HCT116 (cell line): Measurements from ENCODE around the gene ZNF888. TPM values are rescaled to one million over a fixed set of nuclear protein-coding genes. Genes with fewer than 3 reads are reported as not detected.

Source experiments
- ATAC-seq: fragments of 200-7000 bp; cut with Tn5 transposase; 2 replicates; pipeline ENCODE4 v1.9.1; 2020; ENCODE audit warnings: mild to moderate bottlenecking, moderate library complexity
- BruUV-seq: library from RNA; stranded (reverse); fragments of 400-500 nt; replicated peaks from 2 replicates; lab custom pipeline; 2021; lab: Mats Ljungman, UMichigan
- CTCF ChIA-PET: fragments of 300-600 bp; sonication (Branson Sonifier 250); formaldehyde crosslinking; loops from one replicate; lab custom pipeline; 2021; ENCODE audit warnings: antibody characterized with exemption; lab: Charles Lee
- POLR2A ChIA-PET: fragments of 300-600, 350-600 bp; sonication (Branson Sonifier 250); formaldehyde crosslinking; loops from one replicate; lab custom pipeline; 2021; ENCODE audit warnings: antibody characterized with exemption; lab: Charles Lee
- RAD21 ChIA-PET, 2 experiments: fragments of 300-600 bp; sonication (Branson Sonifier 250); formaldehyde crosslinking; loops; one replicate each; lab custom pipeline; 2023; ENCODE audit warnings: low total read pairs in 2 of 2; ENCODE audit not compliant: uncharacterized antibody in 2 of 2, unreplicated experiment in 2 of 2, low non-redundant PET in 1 of 2; lab: Charles Lee
- DNase-seq: peaks from one replicate; pipeline ENCODE4 v3.0.0-alpha.2; 2010; ENCODE audit warnings: low read depth, low spot score
- H2AFZ ChIP-seq: fragments of 200-600 bp; shearing (Covaris generic), sonication (generic); 2 replicates; pipeline ENCODE4 v1.6.1; 2017; ENCODE audit warnings: low read depth, mixed run types, mixed read lengths, antibody characterized with exemption, low read length; ENCODE audit not compliant: poor library complexity, severe bottlenecking
- H3K27ac ChIP-seq: 2 replicates; pipeline ENCODE4 v1.5.1; 2012; ENCODE audit warnings: low read depth, low read length
- H3K27me3 ChIP-seq: fragments of 200-600 bp; sonication (generic); 2 replicates; pipeline ENCODE4 v1.6.1; 2016; ENCODE audit warnings: mixed run types, low read length, mixed read lengths; ENCODE audit not compliant: insufficient read depth
- H3K36me3 ChIP-seq, 2 experiments: fragments of 200-500 bp in 1 of 2; fragments of 200-600 bp in 1 of 2; sonication (Bioruptor generic) in 1 of 2; sonication (generic) in 1 of 2; 2 replicates each; pipeline versions ENCODE4 v1.5.1 to v1.6.1; 2014 to 2016; ENCODE audit warnings: low read length in 2 of 2, inconsistent platforms in 1 of 2, mixed read lengths in 1 of 2, mixed run types in 1 of 2; ENCODE audit not compliant: insufficient read depth in 2 of 2, control insufficient read depth in 1 of 2
- H3K4me1 ChIP-seq, 2 experiments: fragments of 200-600 bp in 1 of 2; sonication (generic) in 1 of 2; 2 replicates each; pipeline versions ENCODE4 v1.5.1 to v1.6.1; 2012 to 2017; ENCODE audit warnings: low read length in 2 of 2, inconsistent platforms in 1 of 2, mild to moderate bottlenecking in 1 of 2, mixed read lengths in 1 of 2, mixed run types in 1 of 2, moderate library complexity in 1 of 2; ENCODE audit not compliant: insufficient read depth in 2 of 2, control insufficient read depth in 1 of 2
- H3K4me2 ChIP-seq: fragments of 200-600 bp; sonication (generic); 2 replicates; pipeline ENCODE4 v1.6.1; 2017; ENCODE audit warnings: mixed run types, low read length, mixed read lengths
- H3K4me3 ChIP-seq, 2 experiments: fragments of 200-600 bp in 1 of 2; sonication (generic) in 1 of 2; replicated peaks in 1 of 2; 2 replicates each; pipeline ENCODE4 v1.5.1; 2011 to 2016; ENCODE audit warnings: low read length in 2 of 2, control low read depth in 1 of 2, low read depth in 1 of 2, mild to moderate bottlenecking in 1 of 2, mixed read lengths in 1 of 2, mixed run types in 1 of 2
- H3K79me2 ChIP-seq: fragments of 200-600 bp; sonication (generic); 2 replicates; pipeline ENCODE4 v1.6.1; 2017; ENCODE audit warnings: mild to moderate bottlenecking, mixed run types, low read length, moderate library complexity, mixed read lengths; ENCODE audit not compliant: insufficient read depth
- H3K9ac ChIP-seq: fragments of 200-600 bp; sonication (generic); 2 replicates; pipeline ENCODE4 v1.6.1; 2016; ENCODE audit warnings: low read length, mixed read lengths
- H3K9me2 ChIP-seq: fragments of 200-600 bp; sonication (generic), shearing (Covaris generic); 2 replicates; pipeline ENCODE4 v1.6.1; 2017; ENCODE audit warnings: mixed run types, mild to moderate bottlenecking, moderate library complexity; ENCODE audit not compliant: insufficient read depth
- H3K9me3 ChIP-seq, 2 experiments: fragments of 200-500 bp in 1 of 2; fragments of 200-600 bp in 1 of 2; sonication (Bioruptor generic) in 1 of 2; sonication (generic) in 1 of 2; 2 replicates each; pipeline ENCODE4 v1.6.1; 2014 to 2017; ENCODE audit warnings: low read length in 2 of 2, mixed read lengths in 2 of 2, inconsistent platforms in 1 of 2, low read depth in 1 of 2, mild to moderate bottlenecking in 1 of 2, mixed run types in 1 of 2, moderate library complexity in 1 of 2; ENCODE audit not compliant: control insufficient read depth in 1 of 2, insufficient read depth in 1 of 2
- H4K20me1 ChIP-seq: fragments of 200-600 bp; sonication (generic), shearing (Covaris generic); 2 replicates; pipeline ENCODE4 v1.6.1; 2017; ENCODE audit warnings: mixed run types, mild to moderate bottlenecking, moderate library complexity; ENCODE audit not compliant: insufficient read depth
- CBX3 ChIP-seq: IDR thresholded peaks from 2 replicates; pipeline ENCODE4 v1.6.1; 2012; ENCODE audit warnings: low read depth
- CEBPB ChIP-seq: IDR thresholded peaks from 2 replicates; pipeline ENCODE4 v1.6.1; 2012; ENCODE audit warnings: low read depth
- EGR1 ChIP-seq: IDR thresholded peaks from 2 replicates; pipeline ENCODE4 v1.6.1; 2012; ENCODE audit warnings: low read depth
- ELF1 ChIP-seq: IDR thresholded peaks from 2 replicates; pipeline ENCODE4 v1.6.1; 2012; ENCODE audit warnings: low read depth, borderline replicate concordance
- EZH2phosphoT487 ChIP-seq: fragments of 200-600 bp; IDR thresholded peaks from 2 replicates; pipeline ENCODE4 v1.6.1; 2018; ENCODE audit warnings: antibody characterized with exemption, borderline replicate concordance
- JUND ChIP-seq: IDR thresholded peaks from 2 replicates; pipeline ENCODE4 v1.6.1; 2012
- POLR2AphosphoS5 ChIP-seq: IDR thresholded peaks from 2 replicates; pipeline ENCODE4 v1.6.1; 2011; ENCODE audit warnings: mild to moderate bottlenecking, low read depth, low read length, moderate library complexity
- RAD21 ChIP-seq: IDR thresholded peaks from 2 replicates; pipeline ENCODE4 v1.6.1; 2012; ENCODE audit warnings: low read depth, mild to moderate bottlenecking
- SIN3A ChIP-seq: IDR thresholded peaks from 2 replicates; pipeline ENCODE4 v1.6.1; 2012; ENCODE audit warnings: low read depth
- YY1 ChIP-seq: IDR thresholded peaks from 2 replicates; pipeline ENCODE4 v1.6.1; 2011; ENCODE audit warnings: low read length, low read depth, moderate library complexity, mild to moderate bottlenecking; ENCODE audit not compliant: insufficient replicate concordance; ENCODE audit errors: extremely low read depth
- ZFX ChIP-seq: fragments of 450-650 bp; IDR thresholded peaks from 2 replicates; pipeline ENCODE4 v1.6.1; 2017
- ZNF274 ChIP-seq: fragments of 200-500 bp; sonication (Bioruptor generic); IDR thresholded peaks from 2 replicates; pipeline ENCODE4 v1.6.1; 2014; ENCODE audit warnings: mild to moderate bottlenecking, low read depth, low read length, inconsistent platforms
- intact Hi-C: fragments of 100-400 bp; cut with micrococcal nuclease; formaldehyde crosslinking; loops from 2 replicates; pipeline ENCODE4 v1.10.0; 2022
- total RNA-seq: library from RNA; stranded (reverse); gene quantifications from one replicate; pipeline ENCODE4 v1.2.1, GENCODE V29; 2021; ENCODE audit not compliant: unreplicated experiment
- TF ChIP-seq, protein P1 (sequence below): IDR thresholded peaks from 2 replicates; pipeline ENCODE4 v1.6.1; 2012
- TF ChIP-seq, protein P2 (sequence below), 3 experiments: fragments of 200-600 bp in 1 of 3; sonication (generic) in 1 of 3; IDR thresholded peaks in 2 of 3; conservative IDR thresholded peaks in 1 of 3; 2 replicates each; pipeline ENCODE4 v1.5.1; 2012 to 2017; ENCODE audit warnings: low read depth in 2 of 3, low read length in 2 of 3, antibody characterized with exemption in 1 of 3, borderline replicate concordance in 1 of 3, control low read depth in 1 of 3, mild to moderate bottlenecking in 1 of 3, mixed read lengths in 1 of 3, mixed run types in 1 of 3, moderate library complexity in 1 of 3; ENCODE audit not compliant: insufficient read depth in 1 of 3
- TF ChIP-seq, protein P3 (sequence below): IDR thresholded peaks from 2 replicates; pipeline ENCODE4 v1.6.1; 2011; ENCODE audit warnings: mild to moderate bottlenecking, low read length, moderate library complexity; ENCODE audit not compliant: insufficient replicate concordance; ENCODE audit errors: extremely low read depth

The ZNF888 gene
- total RNA-seq, 1 experiment from 2014 or later, result 6.4 TPM

DNA sequence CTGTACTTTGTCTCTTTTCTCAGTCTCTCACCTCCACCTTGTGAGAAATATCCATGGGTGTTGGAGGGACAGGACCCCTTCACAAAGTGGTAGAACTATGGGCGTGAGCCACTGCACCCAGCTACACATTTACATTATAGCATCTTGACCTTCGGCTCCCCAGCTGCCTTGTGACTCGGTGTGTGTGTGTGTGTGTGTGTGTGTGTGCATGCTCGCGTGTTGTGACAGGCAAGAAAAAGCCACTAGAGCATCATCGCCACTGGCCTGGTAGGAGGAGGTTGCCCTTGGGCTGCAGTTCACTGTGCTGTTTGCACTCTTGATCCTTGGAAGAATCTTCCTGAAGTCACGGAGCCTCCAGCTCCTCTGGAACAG is 13.7 kb upstream of the ZNF888 start:
- Histone ChIP-seq H3K27ac (no peak overlapping the region), H3K4me3 (no peak overlapping the region), H3K9me3 (peaks cover 0 to 18% of the 10 kb centered on the region in 2 experiments; a peak in 2 of 4 replicates), H4K20me1 (no peaks in the 10 kb centered on the region), H3K4me1 (peaks cover 2 to 6% of the 10 kb centered on the region in 2 experiments; a peak in 1 of 4 replicates), H3K4me2 (no peak overlapping the region), H3K27me3 (no peaks in the 10 kb centered on the region), H3K79me2 (peaks cover 23% of the 10 kb centered on the region), H3K36me3 (peaks cover 0 to 3% of the 10 kb centered on the region in 2 experiments; a peak in 1 of 4 replicates), H3K9ac (no peak overlapping the region), H3K9me2 (no peaks in the 10 kb centered on the region), H2AFZ (no peak overlapping the region)
- BruUV-seq, result no TSS peak
- intact Hi-C loops, result no loop called here
- RAD21 ChIA-PET, result no interaction called here
- no peak for DNase-seq
- POLR2A ChIA-PET, result no interaction called here
- CTCF ChIA-PET, result no interaction called here
- ATAC-seq, result no peak
- TF ChIP-seq SIN3A (no peak), CBX3 (no peak), POLR2AphosphoS5 (no peak), RAD21 (no peak), YY1 (no peak)

DNA sequence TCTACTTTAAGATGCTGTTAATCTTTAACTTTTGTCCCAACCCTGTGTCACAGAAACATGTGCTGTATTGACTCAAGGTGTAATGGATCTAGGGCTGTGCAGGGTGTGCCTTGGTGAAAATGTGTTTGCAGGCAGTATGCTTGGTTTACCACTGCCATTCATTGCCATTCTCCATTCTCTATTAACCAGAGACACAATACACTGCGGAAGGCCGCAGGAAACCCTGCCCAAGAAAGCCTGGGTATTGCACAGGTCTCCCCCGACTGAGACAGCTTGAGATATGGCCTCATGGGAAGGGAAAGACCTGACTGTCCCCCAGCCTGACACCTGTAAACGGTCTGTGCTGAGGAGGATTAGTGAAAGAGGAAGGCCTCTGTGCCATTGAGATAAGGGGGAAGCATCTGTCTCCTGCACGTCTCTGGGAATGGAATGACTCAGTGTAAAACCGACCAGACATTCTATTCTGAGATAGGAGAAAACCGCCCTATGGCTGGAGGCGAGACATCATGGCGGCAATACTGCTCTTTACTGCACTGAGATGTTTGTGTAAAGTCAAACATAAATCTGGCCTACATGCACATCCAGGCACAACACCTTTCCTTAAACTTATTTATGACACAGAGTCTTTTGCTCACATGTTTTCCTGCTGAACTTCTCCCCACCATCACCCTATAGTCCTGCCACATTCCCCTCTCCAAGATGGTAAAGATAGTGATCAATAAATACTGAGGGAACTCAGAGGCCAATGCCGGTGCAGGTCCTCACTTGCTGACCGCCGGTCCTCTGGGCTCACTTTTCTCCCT is 13.1 kb upstream of the ZNF888 start:
- Histone ChIP-seq H3K9ac (no peak overlapping the region), H3K9me2 (no peaks in the 10 kb centered on the region)
- TF ChIP-seq, protein P1, sequence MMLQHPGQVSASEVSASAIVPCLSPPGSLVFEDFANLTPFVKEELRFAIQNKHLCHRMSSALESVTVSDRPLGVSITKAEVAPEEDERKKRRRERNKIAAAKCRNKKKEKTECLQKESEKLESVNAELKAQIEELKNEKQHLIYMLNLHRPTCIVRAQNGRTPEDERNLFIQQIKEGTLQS, result no peak
- no peak for TF ChIP-seq RAD21
- TF ChIP-seq YY1, result no peak
- TF ChIP-seq EZH2phosphoT487, result no peak
- TF ChIP-seq ZNF274, result no peak
- TF ChIP-seq EGR1, result no peak
- TF ChIP-seq, protein P2, sequence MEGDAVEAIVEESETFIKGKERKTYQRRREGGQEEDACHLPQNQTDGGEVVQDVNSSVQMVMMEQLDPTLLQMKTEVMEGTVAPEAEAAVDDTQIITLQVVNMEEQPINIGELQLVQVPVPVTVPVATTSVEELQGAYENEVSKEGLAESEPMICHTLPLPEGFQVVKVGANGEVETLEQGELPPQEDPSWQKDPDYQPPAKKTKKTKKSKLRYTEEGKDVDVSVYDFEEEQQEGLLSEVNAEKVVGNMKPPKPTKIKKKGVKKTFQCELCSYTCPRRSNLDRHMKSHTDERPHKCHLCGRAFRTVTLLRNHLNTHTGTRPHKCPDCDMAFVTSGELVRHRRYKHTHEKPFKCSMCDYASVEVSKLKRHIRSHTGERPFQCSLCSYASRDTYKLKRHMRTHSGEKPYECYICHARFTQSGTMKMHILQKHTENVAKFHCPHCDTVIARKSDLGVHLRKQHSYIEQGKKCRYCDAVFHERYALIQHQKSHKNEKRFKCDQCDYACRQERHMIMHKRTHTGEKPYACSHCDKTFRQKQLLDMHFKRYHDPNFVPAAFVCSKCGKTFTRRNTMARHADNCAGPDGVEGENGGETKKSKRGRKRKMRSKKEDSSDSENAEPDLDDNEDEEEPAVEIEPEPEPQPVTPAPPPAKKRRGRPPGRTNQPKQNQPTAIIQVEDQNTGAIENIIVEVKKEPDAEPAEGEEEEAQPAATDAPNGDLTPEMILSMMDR (IDR thresholded peaks at IDR 0.05 in 2 of 3, conservative IDR thresholded peaks at IDR 0.05 in 1 of 3; ENCODE audit: borderline replicate concordance in 1 of 3, insufficient read depth in 1 of 3, low read depth in 2 of 3, low read length in 2 of 3), result no peak
- no peak for TF ChIP-seq ELF1
- TF ChIP-seq JUND, result no peak
- no peak for TF ChIP-seq ZFX
- TF ChIP-seq, protein P3, sequence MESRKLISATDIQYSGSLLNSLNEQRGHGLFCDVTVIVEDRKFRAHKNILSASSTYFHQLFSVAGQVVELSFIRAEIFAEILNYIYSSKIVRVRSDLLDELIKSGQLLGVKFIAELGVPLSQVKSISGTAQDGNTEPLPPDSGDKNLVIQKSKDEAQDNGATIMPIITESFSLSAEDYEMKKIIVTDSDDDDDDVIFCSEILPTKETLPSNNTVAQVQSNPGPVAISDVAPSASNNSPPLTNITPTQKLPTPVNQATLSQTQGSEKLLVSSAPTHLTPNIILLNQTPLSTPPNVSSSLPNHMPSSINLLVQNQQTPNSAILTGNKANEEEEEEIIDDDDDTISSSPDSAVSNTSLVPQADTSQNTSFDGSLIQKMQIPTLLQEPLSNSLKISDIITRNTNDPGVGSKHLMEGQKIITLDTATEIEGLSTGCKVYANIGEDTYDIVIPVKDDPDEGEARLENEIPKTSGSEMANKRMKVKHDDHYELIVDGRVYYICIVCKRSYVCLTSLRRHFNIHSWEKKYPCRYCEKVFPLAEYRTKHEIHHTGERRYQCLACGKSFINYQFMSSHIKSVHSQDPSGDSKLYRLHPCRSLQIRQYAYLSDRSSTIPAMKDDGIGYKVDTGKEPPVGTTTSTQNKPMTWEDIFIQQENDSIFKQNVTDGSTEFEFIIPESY, result no peak
- TF ChIP-seq CEBPB, result no peak
- TF ChIP-seq, all 23 proteins: peak for 0
- ChIA-PET POLR2A (no interaction called here), RAD21 (no interaction called here), CTCF (no interaction called here)
- Histone ChIP-seq H3K4me1 (peaks cover 0 to under 1% of the 10 kb centered on the region in 2 experiments; a peak in 1 of 4 replicates), H3K79me2 (peaks cover 23% of the 10 kb centered on the region), H3K4me2 (no peak overlapping the region), H3K36me3 (peaks cover 0 to 3% of the 10 kb centered on the region in 2 experiments; a peak in 1 of 4 replicates), H2AFZ (no peak overlapping the region), H3K27ac (no peak overlapping the region), H4K20me1 (no peaks in the 10 kb centered on the region), H3K27me3 (no peaks in the 10 kb centered on the region), H3K9me3 (peaks cover 0 to 18% of the 10 kb centered on the region in 2 experiments; a peak in 2 of 4 replicates), H3K4me3 (no peak overlapping the region)
- ATAC-seq, result no peak
- intact Hi-C loops, result no loop called here
- no peak for DNase-seq
- BruUV-seq, result no TSS peak
